HEK293T (cell line): ENCODE data around the gene APOBEC2.

Experiments
- BHLHE40 ChIP-seq: fragments of 450-650 bp; IDR thresholded peaks from 2 replicates; pipeline ENCODE4 v1.6.1; 2016; ENCODE audit warnings: mild to moderate bottlenecking, moderate library complexity, borderline replicate concordance
- CTBP1 ChIP-seq: fragments of 450-650 bp; IDR thresholded peaks from 2 replicates; pipeline ENCODE4 v1.6.1; 2016; ENCODE audit warnings: borderline replicate concordance
- FOXM1 ChIP-seq: fragments of 450-650 bp; IDR thresholded peaks from 2 replicates; pipeline ENCODE4 v1.6.1; 2017; ENCODE audit warnings: mild to moderate bottlenecking, borderline replicate concordance
- NFRKB ChIP-seq: fragments of 450-650 bp; IDR thresholded peaks from 2 replicates; pipeline ENCODE4 v1.6.1; 2016; ENCODE audit warnings: mild to moderate bottlenecking, moderate library complexity
- PKNOX1 ChIP-seq: fragments of 450-650 bp; IDR thresholded peaks from 2 replicates; pipeline ENCODE4 v1.6.1; 2016
- SP1 ChIP-seq: fragments of 450-650 bp; IDR thresholded peaks from 2 replicates; pipeline ENCODE4 v1.6.1; 2017
- SUZ12 ChIP-seq: fragments of 450-650 bp; IDR thresholded peaks from 2 replicates; pipeline ENCODE4 v1.6.1; 2016; ENCODE audit warnings: mild to moderate bottlenecking
- TARDBP ChIP-seq: fragments of 450-650 bp; IDR thresholded peaks from 2 replicates; pipeline ENCODE4 v1.6.1; 2016
- ZNF384 ChIP-seq: fragments of 450-650 bp; IDR thresholded peaks from 2 replicates; pipeline ENCODE4 v1.6.1; 2016

- no peak for TF ChIP-seq SUZ12
- no peak for TF ChIP-seq CTBP1
- TF ChIP-seq BHLHE40: no peak
- TF ChIP-seq NFRKB: no peak
- TF ChIP-seq FOXM1: no peak
- TF ChIP-seq SP1: no peak
- no peak for TF ChIP-seq TARDBP
- no peak for TF ChIP-seq PKNOX1
- no peak for TF ChIP-seq ZNF384
Observed at GRCh38 chr6:41040940-41041536, 12.0 kb upstream of the APOBEC2 start.
